Fibroblast of the conjunctiva (primary cell): ENCODE measurements around the gene EPB41L1.
"Not testable (repeated sequence)": the region's sequence is repeated elsewhere in the genome, so short reads cannot be mapped to it uniquely, and the experiment has no call there.

Experiments
- DNase-seq: peaks from one replicate; pipeline ENCODE4 v3.0.0-alpha.2; 2010; ENCODE audit warnings: low read depth

EPB41L1 gene

DNA sequence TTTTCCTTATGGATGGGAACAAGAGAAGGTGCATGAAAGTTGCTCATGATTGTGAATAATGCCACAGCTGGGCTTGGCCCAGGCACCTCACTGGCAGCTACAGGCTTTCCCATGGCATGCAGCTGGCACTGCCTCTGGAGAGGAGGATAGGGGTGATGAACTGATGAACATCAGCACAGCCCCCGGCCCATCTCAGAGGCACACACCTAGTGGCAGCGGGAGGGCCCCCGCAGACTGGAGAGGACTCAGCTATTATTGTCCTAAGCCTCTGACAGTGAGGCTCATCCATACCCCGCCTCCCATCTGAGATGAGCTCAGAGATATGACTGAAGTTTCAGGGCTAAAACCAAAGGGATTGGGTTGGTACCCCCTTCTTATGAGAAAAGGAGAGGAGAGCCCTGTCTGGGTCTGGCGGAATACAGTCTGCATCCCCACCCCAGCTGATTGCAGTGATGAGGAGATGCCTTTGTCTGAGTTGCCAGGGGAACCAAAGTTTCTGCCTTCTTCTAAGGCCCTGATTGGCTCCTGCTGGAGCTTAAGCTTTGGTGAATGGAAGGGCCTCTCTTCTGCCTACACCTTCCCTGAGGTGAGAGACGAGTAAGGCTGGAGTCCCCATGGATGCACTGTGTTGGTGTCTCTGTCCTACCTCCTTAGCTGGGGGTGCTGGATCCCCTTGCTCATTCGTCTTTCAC, 27.6 kb upstream of the EPB41L1 start:
- DNase-seq = no peak

GRCh38 chr20:36128463-36129159, 25.9 kb upstream of the EPB41L1 start:
- peak; percentile 74 for DNase-seq

DNA sequence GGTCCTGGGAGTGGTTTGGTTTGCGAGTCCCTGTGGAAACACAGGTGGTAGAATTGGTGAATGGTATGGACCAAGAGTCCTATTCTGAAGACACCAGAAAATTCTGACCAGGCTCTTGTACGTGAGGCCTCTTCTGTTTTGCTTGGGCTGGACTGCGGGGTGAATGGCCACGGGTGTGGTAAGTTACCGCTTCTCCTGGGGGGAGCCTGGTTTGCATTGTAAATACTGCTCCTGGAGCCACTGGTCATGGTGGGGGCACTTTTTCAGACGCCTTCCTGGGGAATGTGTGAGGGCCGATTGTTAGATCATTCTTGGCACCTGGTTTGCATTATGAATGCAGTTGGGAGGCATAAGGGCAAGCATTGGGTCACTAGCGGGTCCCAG, 25.4 kb upstream of the EPB41L1 start:
- no peak for DNase-seq

GRCh38 chr20:36130390-36130789, 24.1 kb upstream of the EPB41L1 start:
- DNase-seq = no peak

DNA sequence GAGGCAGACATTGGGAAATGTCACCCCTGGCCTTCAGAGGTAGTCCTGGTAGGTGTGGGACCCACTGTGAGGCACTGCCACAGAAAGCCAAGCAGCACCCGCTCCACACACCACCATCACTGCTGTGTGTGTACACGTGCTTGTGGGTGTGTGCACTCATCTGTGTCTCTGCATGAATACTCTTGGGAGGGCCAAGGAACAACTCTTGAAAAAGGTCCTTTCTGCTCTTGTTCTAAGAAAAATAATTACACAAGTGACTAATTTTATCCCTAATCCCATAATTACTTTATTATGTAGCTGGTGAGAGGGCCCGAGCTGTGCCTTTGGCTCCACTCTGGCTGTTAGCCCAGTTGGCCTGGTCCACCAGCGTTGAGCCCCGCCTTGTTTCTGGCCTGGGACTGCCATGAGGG, 21.7 kb upstream of the EPB41L1 start:
- no peak for DNase-seq

- DNase-seq = no peak
Observed at GRCh38 chr20:36133821-36134220, 20.7 kb upstream of the EPB41L1 start.

DNA sequence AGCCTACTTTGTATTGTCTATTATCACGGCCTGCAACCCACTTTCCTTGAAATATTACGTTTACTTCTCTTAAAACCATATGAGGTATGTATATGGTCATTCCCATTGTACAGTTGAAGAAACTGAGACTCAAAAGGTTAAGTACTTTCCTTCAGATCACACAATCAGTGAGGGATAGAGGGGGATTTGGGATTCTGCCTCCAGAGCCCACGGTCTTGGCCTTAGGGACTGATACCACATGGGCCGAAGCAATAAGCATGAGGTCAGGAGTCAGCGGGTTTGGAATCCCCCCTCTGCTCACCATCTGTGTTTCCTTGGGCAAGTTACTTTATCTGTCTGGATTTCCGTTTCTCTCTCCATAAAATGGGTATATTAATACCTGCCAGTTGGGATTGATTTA, 19.4 kb upstream of the EPB41L1 start:
- no peak for DNase-seq

GRCh38 chr20:36135821-36136220, 18.7 kb upstream of the EPB41L1 start:
- DNase-seq = no peak

GRCh38 chr20:36137313-36137712, 17.2 kb upstream of the EPB41L1 start:
- not testable (repeated sequence) for DNase-seq

DNA sequence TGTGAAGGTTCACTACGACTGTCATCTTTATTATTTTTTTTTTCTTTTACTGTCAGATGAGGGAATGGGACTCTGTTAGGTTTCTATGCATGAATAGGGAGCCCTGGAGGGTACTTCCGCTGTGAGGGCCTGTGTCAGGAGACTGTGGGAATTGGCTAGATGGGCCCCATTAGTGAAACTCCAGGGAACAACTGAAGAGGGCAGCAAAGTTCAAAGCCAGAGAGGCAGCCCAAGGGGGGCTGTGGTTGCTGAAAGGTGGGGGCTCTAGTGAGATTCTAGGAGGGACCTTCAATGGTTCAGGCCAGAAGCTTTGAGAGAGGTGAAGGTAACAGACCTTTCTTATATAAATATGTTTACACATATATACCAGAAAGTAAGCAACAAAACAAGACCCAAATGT, 13.2 kb upstream of the EPB41L1 start:
- no peak for DNase-seq

DNA sequence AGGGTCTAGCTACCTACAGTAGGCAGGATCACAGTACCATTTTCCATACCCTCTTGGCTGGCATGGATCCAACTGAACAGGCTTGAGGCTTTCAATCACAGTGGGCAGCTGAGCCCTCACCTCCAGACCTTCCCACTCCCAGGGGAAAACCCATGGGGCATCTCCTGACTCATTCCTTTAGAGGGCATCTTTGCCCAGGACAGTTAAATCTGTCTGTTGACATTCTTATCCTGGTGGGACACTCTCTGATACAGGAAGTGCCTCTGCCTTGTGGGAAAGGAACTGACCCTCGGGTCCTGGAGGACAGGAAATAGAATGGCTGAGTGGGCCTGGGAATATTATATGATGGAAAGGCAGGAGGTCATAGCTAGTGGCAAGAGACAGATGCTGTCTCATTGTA, 10.2 kb upstream of the EPB41L1 start:
- DNase-seq = no peak

DNA sequence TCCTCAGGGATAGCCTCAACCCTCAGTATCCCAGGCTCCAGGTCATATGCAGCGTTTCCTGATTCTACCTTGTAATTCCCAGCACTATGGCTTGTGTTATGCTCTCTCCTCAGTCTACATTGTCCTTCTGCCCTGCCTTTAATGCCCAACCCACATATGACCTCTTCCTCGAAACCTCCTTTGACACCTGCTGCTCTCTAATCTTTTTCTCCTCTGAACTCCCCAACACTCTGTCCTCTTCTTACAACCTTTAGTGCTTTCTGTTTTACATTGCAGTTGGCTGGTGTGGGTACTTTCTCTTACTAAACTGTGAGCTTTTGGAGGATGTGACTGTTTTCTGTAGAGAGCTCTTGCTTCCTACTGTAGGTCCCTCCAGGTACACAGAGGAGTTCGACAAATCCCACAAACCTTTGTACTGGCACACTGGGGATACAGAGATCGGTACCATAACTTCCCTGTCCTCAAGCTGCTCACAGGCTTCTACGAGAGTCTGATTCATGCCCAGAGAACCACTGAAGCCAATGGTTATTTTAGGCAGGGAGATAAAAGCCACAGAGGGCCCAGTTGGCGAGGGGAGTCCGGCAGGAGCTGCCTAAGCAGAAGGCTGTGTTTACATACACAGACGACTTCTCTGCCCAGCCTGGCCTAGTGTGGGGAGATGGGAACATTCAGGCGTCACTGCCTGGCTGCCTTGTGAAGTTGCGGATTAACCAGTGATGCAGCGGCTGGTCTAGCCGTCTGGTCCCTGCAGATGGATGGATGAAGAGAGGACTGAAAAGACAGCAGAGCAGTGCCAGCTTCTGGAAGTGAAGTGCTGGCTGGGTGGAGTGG, 8.4 kb upstream of the EPB41L1 start:
- no peak for DNase-seq

GRCh38 chr20:36147690-36148089, 6.8 kb upstream of the EPB41L1 start:
- peak; percentile 30 for DNase-seq

- DNase-seq = no peak
Observed at GRCh38 chr20:36148439-36148838, 6.1 kb upstream of the EPB41L1 start.

DNA sequence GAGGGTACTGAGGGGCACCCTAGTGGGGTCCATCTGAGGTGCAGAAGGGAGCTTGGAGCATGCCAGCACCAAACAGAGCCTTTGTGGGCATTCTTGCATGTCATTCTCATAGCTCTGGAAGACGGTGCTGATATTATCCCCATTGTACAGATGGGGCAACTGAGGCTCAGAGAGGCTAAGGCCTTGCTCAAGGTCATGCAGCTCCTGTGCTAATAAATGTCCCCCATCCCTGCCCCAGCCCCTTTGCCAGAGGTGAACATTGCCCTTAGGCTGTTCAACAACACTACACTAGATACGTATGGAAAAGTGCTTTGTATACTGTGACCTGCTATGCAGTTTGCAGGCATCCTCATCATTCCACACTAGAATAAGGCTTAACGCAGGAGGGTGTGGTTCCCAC, 5.5 kb upstream of the EPB41L1 start:
- DNase-seq = no peak

GRCh38 chr20:36149469-36149868, 5.1 kb upstream of the EPB41L1 start:
- DNase-seq = no peak

DNA sequence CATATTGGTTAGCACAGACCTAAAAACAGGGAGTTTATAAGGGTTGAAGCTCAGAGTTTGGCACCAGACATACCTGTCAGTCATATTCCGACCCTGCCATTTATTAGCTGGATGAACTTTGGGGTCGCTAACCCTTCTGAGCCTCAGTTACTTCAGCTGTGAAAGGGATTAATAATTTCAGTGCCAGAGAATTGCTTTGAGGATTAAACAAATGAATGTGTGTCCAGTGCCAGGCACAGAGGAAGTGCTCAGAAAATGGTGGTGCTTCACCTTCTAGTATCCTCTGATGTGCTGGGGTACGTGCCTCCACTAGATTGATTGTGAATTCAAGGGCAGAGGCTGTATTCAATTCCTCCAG, 4.1 kb upstream of the EPB41L1 start:
- DNase-seq = no peak

- DNase-seq = no peak
Observed at GRCh38 chr20:36150847-36151539, 3.5 kb upstream of the EPB41L1 start.

DNA sequence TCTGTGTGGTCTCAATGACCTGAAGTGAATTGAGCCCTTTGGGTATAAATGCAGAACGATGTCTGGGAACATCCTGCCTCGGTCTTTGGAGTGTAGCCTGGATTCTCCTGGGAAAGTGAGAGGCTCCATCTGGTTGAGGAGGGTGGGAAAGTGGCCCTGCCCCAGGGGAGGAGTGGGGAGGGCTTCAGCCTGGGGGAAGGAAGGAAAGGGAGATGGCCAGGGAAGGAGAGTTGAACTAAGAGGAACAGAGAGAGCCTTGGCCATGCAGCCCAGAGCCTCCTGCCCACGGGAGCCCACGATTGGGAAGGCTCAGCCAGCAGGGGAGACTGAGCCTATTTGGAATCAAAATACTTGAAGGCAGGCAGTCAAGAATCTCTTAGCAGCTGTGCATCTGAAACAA, 2.3 kb upstream of the EPB41L1 start:
- DNase-seq = no peak

GRCh38 chr20:36153204-36153603, 1.3 kb upstream of the EPB41L1 start:
- no peak for DNase-seq

DNA sequence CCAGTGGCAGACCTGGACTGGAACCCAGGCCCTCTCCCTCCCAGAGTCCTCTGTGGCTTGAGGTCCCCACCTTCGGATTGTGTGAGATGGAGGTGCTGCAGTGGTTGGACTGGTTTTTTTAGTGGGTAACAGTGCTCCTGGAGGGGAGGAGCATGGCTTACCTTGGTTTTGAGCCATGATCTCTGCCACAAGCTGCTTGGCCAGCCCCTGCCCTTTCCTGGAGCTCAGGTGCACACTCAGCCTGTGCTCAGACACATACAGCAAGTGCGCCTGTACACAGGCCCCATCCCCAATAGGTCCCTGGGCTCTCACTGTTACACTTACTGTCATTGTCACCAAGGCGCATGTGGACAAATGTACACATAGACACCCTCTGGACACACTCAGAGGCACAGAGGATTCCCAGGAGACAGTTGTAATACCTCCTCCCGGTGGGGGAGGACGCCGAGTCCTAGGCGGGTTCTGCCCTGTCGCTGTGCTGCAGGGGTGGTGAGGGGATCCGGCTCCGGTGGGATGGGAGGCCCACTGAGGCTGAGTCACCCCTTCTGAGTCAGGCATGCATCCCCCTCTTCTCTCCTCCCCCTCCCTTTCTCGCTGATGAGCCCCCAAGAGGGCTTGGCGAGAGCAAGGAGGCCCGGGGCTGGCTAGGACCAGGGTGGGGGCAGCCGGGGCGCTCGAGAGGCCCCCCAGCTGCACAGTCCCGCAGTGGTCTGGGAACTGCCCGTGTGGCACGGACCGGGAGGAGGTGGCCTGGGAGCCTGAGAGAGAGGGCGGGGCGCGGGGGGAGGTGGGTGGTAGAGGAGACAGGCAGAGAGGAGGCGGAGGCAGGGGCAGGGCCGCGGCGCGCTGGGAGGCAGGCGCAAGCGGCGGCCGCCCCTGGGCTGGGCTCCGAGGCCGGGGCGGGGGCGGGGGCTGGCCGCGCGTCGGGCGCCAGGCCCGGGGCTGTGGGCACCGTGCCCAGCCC, 522 bp upstream of the EPB41L1 start:
- peak; percentile 38 for DNase-seq
